ENCODE results near the gene FBXO34.

The FBXO34 gene

DNA sequence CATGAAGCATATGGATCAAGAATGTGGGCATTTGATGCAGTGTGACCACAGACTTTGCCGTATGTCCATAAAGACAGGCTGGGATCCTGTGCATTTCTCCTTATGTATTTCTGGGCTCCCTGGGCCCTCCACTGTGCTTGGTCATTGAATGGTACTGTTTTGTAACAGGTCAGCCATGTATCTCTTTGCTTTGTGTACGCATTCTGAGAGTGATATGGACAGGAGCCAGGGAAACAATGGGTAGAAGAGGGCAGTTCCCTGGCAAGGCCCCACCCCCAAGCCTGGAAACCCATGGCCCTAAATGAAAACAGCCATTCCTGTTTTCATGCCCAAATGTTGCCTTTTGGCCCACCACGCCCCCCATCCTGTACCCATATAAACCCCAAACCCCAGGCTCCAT is 15.2 kb upstream of the FBXO34 start:
- Histone ChIP-seq H3K27me3 (ENCODE audit: insufficient read depth, low read depth, severe bottlenecking) (no peaks in the 10 kb centered on the region), H3K27ac (no peak overlapping the region), H3K36me3 (no peaks in the 10 kb centered on the region), H3K4me3 (ENCODE audit: low read depth, low read length) (no peak overlapping the region), H3K9me3 (ENCODE audit: severe bottlenecking) (no peaks in the 10 kb centered on the region)
- TF ChIP-seq CTCF (IDR thresholded peaks at IDR 0.05; ENCODE audit: low read depth, low read length), result no peak
- no peak for DNase-seq

- DNase-seq, result no peak
- H3K4me3 ChIP-seq (ENCODE audit: low read depth, low read length), result no peak overlapping the region
- no peak overlapping the region for H3K27ac ChIP-seq
- H3K36me3 ChIP-seq, result no peaks in the 10 kb centered on the region
- H3K27me3 ChIP-seq (ENCODE audit: insufficient read depth, low read depth, severe bottlenecking), result no peaks in the 10 kb centered on the region
- H3K9me3 ChIP-seq (ENCODE audit: severe bottlenecking), result no peaks in the 10 kb centered on the region
- TF ChIP-seq CTCF (IDR thresholded peaks at IDR 0.05; ENCODE audit: low read depth, low read length), result no peak
Observed at GRCh38 chr14:55256586-55256985, 14.6 kb upstream of the FBXO34 start.

GRCh38 chr14:55265197-55265596 is 6.0 kb upstream of the FBXO34 start:
- H3K36me3 ChIP-seq, result no peaks in the 10 kb centered on the region
- H3K27me3 ChIP-seq (ENCODE audit: insufficient read depth, low read depth, severe bottlenecking), result no peaks in the 10 kb centered on the region
- no peaks in the 10 kb centered on the region for H3K9me3 ChIP-seq (ENCODE audit: severe bottlenecking)
- no peak overlapping the region for H3K27ac ChIP-seq
- no peak overlapping the region for H3K4me3 ChIP-seq (ENCODE audit: low read depth, low read length)
- DNase-seq, result no peak
- no peak for TF ChIP-seq CTCF (IDR thresholded peaks at IDR 0.05; ENCODE audit: low read depth, low read length)

DNA sequence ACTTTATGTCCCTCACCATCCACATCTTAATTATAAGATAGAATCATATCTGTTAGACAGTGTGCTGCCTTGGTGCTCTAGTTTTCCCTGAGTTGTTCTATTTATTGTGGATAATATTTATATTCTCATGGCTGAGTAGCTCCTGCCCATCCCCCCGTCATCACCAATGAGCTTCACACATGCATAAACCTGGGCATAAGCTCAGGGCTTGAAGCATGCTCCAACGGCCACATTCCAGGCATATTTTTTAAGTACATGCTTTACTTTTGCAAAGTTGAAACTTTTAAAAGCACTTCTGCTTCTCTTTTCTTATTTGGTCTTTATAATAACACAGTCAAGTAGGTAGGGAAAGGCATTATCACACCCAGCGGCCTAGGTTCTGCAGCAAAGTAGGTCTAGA is 3.4 kb upstream of the FBXO34 start:
- H3K27me3 ChIP-seq (ENCODE audit: insufficient read depth, low read depth, severe bottlenecking), result no peaks in the 10 kb centered on the region
- no peak for DNase-seq
- peaks cover 3% of the 10 kb centered on the region; the same call in 1 of the 2 replicates for H3K36me3 ChIP-seq
- no peak overlapping the region for H3K4me3 ChIP-seq (ENCODE audit: low read depth, low read length)
- no peaks in the 10 kb centered on the region for H3K9me3 ChIP-seq (ENCODE audit: severe bottlenecking)
- no peak overlapping the region for H3K27ac ChIP-seq
- no peak for TF ChIP-seq CTCF (IDR thresholded peaks at IDR 0.05; ENCODE audit: low read depth, low read length)

- 0 out of 2 replicates have a peak, but pooled peaks have one; percentile 1 for TF ChIP-seq CTCF (IDR thresholded peaks at IDR 0.05; ENCODE audit: low read depth, low read length)
- no peaks in the 10 kb centered on the region for H3K27me3 ChIP-seq (ENCODE audit: insufficient read depth, low read depth, severe bottlenecking)
- no peaks in the 10 kb centered on the region for H3K9me3 ChIP-seq (ENCODE audit: severe bottlenecking)
- peak overlapping the region; percentile 98 for H3K4me3 ChIP-seq (ENCODE audit: low read depth, low read length)
- peak overlapping the region; percentile 88 for H3K27ac ChIP-seq
- H3K36me3 ChIP-seq, result peaks cover 3% of the 10 kb centered on the region; the same call in 1 of the 2 replicates
- DNase-seq, result peak; percentile 79
Observed at GRCh38 chr14:55271572-55272298, 514 bp downstream of the FBXO34 start.

DNA sequence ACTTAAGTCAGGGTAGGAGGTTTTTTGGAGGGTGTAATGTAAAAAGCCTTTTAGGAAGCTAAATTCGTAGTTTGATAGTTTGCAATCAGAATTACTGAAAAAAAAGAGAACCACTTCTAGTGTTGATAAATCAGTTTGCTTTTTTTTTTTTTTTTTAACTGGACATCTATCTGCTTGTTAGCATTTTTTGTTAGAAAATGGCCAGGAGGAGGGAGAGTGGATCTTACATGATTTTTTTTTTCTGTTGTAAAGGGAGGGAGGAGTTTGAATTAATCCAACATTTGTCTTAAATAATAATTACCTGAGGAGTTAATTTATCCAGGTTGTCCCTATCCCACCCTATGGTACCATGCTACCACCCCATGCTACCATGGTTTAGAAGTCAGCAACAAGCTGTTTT is 1.2 kb downstream of the FBXO34 start:
- H3K4me3 ChIP-seq (ENCODE audit: low read depth, low read length), result peak overlapping the region; percentile 98
- H3K27ac ChIP-seq, result peak overlapping the region; percentile 88
- DNase-seq, result no peak
- H3K36me3 ChIP-seq, result peaks cover 3% of the 10 kb centered on the region; the same call in 1 of the 2 replicates
- TF ChIP-seq CTCF (IDR thresholded peaks at IDR 0.05; ENCODE audit: low read depth, low read length), result no peak
- H3K9me3 ChIP-seq (ENCODE audit: severe bottlenecking), result no peaks in the 10 kb centered on the region
- no peaks in the 10 kb centered on the region for H3K27me3 ChIP-seq (ENCODE audit: insufficient read depth, low read depth, severe bottlenecking)
